Thymus (tissue), 11 donors: Measurements from ENCODE around the gene RAN. TPM values are rescaled to one million over a fixed set of nuclear protein-coding genes. Genes with fewer than 3 reads are reported as not detected.

ENCODE experiments used
- DNase-seq, 9 donors: peaks; one replicate each; pipeline ENCODE4 v3.0.0-alpha.2; 2013; ENCODE audit warnings: low spot score in 9 of 9, low read depth in 6 of 9, missing footprints in 1 of 9
- H3K27ac ChIP-seq, 2 donors: one replicate each; pipeline ENCODE4 v1.5.1; 2013; ENCODE audit warnings: control low read depth in 1 of 2, low read depth in 1 of 2, low read length in 1 of 2, mild to moderate bottlenecking in 1 of 2, moderate library complexity in 1 of 2
- H3K27me3 ChIP-seq, 2 donors: one replicate each; pipeline ENCODE4 v1.5.1; 2013; ENCODE audit warnings: low read length in 1 of 2; ENCODE audit not compliant: control insufficient read depth in 2 of 2, insufficient read depth in 1 of 2
- H3K36me3 ChIP-seq, 2 donors: one replicate each; pipeline ENCODE4 v1.5.1; 2013; ENCODE audit warnings: low read length in 1 of 2, mild to moderate bottlenecking in 1 of 2, moderate library complexity in 1 of 2; ENCODE audit not compliant: control insufficient read depth in 2 of 2, insufficient read depth in 2 of 2
- H3K4me1 ChIP-seq, 2 donors: one replicate each; pipeline ENCODE4 v1.5.1; 2013; ENCODE audit warnings: low read length in 2 of 2; ENCODE audit not compliant: control insufficient read depth in 2 of 2, insufficient read depth in 2 of 2
- H3K4me3 ChIP-seq, 2 donors: one replicate each; pipeline ENCODE4 v1.5.1; 2013; ENCODE audit warnings: low read length in 2 of 2, control low read depth in 1 of 2, mild to moderate bottlenecking in 1 of 2
- H3K9me3 ChIP-seq, 2 donors: one replicate each; pipeline ENCODE4 v1.5.1; 2013; ENCODE audit warnings: low read length in 1 of 2, mild to moderate bottlenecking in 1 of 2; ENCODE audit not compliant: control insufficient read depth in 2 of 2, insufficient read depth in 1 of 2
- WGBS: extraction: QIAGEN DNeasy Blood & Tissue Kit; methylation state at CpG from one replicate; pipeline ENCODE4 v1.1.7; 2013; 5-methylcytosine and 5-hydroxymethylcytosine counted together
- polyA plus RNA-seq: library from polyadenylated mRNA; stranded (reverse); fragments of 200-250 nt; gene quantifications from one replicate; pipeline ENCODE4 v1.2.3, GENCODE V29; 2013
- total RNA-seq: library from RNA; stranded (reverse); fragments of 120-200 nt; gene quantifications from one replicate; pipeline ENCODE4 v1.2.4, GENCODE V29; 2013
- donor health status: healthy.

The RAN gene
- total and polyA plus RNA-seq, 2 donors: 295 to 1,047 TPM

- no peaks in the 10 kb centered on the region for H3K27me3 ChIP-seq
- 94% methylated on average over 14 of the region's 14 CpGs for WGBS
- no peak overlapping the region for H3K27ac ChIP-seq
- no peak for DNase-seq
- no peaks in the 10 kb centered on the region for H3K9me3 ChIP-seq
- H3K4me3 ChIP-seq: no peak overlapping the region
- no peaks in the 10 kb centered on the region for H3K36me3 ChIP-seq
- peaks cover 3 to 20% of the 10 kb centered on the region in 2 donors for H3K4me1 ChIP-seq
Measured at GRCh38 chr12:130830246-130830551, 41.7 kb upstream of the RAN start.

- Histone ChIP-seq H3K27ac (no peak overlapping the region), H3K36me3 (no peaks in the 10 kb centered on the region), H3K27me3 (no peaks in the 10 kb centered on the region), H3K4me3 (no peak overlapping the region), H3K4me1 (peaks cover 3 to 18% of the 10 kb centered on the region in 2 donors), H3K9me3 (no peaks in the 10 kb centered on the region)
- no peak for DNase-seq
- 83% methylated on average over 4 of the region's 4 CpGs for WGBS
Measured at GRCh38 chr12:130831246-130831645, 40.6 kb upstream of the RAN start.

GRCh38 chr12:130831876-130832405 lies 39.9 kb upstream of the RAN start:
- Histone ChIP-seq H3K4me3 (no peak overlapping the region), H3K27ac (no peak overlapping the region), H3K36me3 (no peaks in the 10 kb centered on the region), H3K4me1 (peaks cover 3 to 15% of the 10 kb centered on the region in 2 donors), H3K9me3 (no peaks in the 10 kb centered on the region), H3K27me3 (no peaks in the 10 kb centered on the region)
- WGBS: 95% methylated on average over 5 of the region's 5 CpGs
- DNase-seq: no peak

- WGBS: 93% methylated on average over 17 of the region's 17 CpGs
- H3K4me3 ChIP-seq: no peak overlapping the region
- peaks cover 3 to 15% of the 10 kb centered on the region in 2 donors for H3K4me1 ChIP-seq
- no peaks in the 10 kb centered on the region for H3K27me3 ChIP-seq
- no peak overlapping the region for H3K27ac ChIP-seq
- no peaks in the 10 kb centered on the region for H3K9me3 ChIP-seq
- DNase-seq: no peak
- H3K36me3 ChIP-seq: no peaks in the 10 kb centered on the region
Measured at GRCh38 chr12:130832561-130833209, 39.2 kb upstream of the RAN start.

GRCh38 chr12:130835011-130835410 lies 36.9 kb upstream of the RAN start:
- H3K27ac ChIP-seq: no peak overlapping the region
- no peak overlapping the region for H3K4me3 ChIP-seq
- no peak for DNase-seq
- H3K4me1 ChIP-seq: peaks cover 3 to 19% of the 10 kb centered on the region in 2 donors
- no peaks in the 10 kb centered on the region for H3K9me3 ChIP-seq
- H3K36me3 ChIP-seq: no peaks in the 10 kb centered on the region
- H3K27me3 ChIP-seq: no peaks in the 10 kb centered on the region
- WGBS: 62% methylated on average over 11 of the region's 11 CpGs

- Histone ChIP-seq H3K27me3 (no peaks in the 10 kb centered on the region), H3K4me3 (no peak overlapping the region), H3K27ac (no peak overlapping the region), H3K9me3 (no peaks in the 10 kb centered on the region), H3K4me1 (peaks cover 3 to 17% of the 10 kb centered on the region in 2 donors), H3K36me3 (no peaks in the 10 kb centered on the region)
- 96% methylated on average over 6 of the region's 6 CpGs for WGBS
- no peak for DNase-seq
Measured at GRCh38 chr12:130835436-130835835, 36.4 kb upstream of the RAN start.

GRCh38 chr12:130838284-130838950 lies 33.4 kb upstream of the RAN start:
- WGBS: 21% methylated on average over 38 of the region's 38 CpGs

GRCh38 chr12:130838951-130839769 lies 32.7 kb upstream of the RAN start, which contains the start of gene STX2:
Gene STX2 (minus strand): TSS chr12:130839250. CDS start chr12:130839099, 151 bp downstream.
- Histone ChIP-seq H3K27me3 (no peaks in the 10 kb centered on the region), H3K36me3 (no peaks in the 10 kb centered on the region), H3K4me3 (peak within 1 kb of the TSS; percentile 61 to 94), H3K4me1 (peaks cover 3 to 17% of the 10 kb centered on the region in 2 donors), H3K27ac (peak within 1 kb of the TSS; percentile 50 to 52), H3K9me3 (no peaks in the 10 kb centered on the region)
- DNase-seq: peak; percentile 67 to 91 (median 76)
- 1% methylated on average over 79 of the region's 79 CpGs for WGBS

More at GRCh38 chr12:130838284-130838950, 33.4 kb upstream of the RAN start:
- Histone ChIP-seq H3K4me3 (peak overlapping the region; percentile 61 to 94), H3K27ac (no peak overlapping the region), H3K27me3 (no peaks in the 10 kb centered on the region), H3K4me1 (peaks cover 3 to 17% of the 10 kb centered on the region in 2 donors), H3K9me3 (no peaks in the 10 kb centered on the region), H3K36me3 (no peaks in the 10 kb centered on the region)
- peak in 5 of 9 donors; percentile 17 to 47 (median 26) for DNase-seq
